Type B pancreatic cell (in vitro differentiated cells): ENCODE results near the gene IGSF3. TPM values are rescaled to one million over a fixed set of nuclear protein-coding genes. Genes with fewer than 3 reads are reported as not detected.

Experiments used
- DNase-seq: peaks from one replicate; pipeline ENCODE4 v3.0.0; 2021; ENCODE audit warnings: mixed read lengths; ENCODE audit not compliant: unreplicated experiment; ENCODE audit errors: extremely low spot score
- H3K27ac Mint-ChIP-seq: 2 replicates; pipeline ENCODE4 v1.8.0; 2021; ENCODE audit warnings: mild to moderate bottlenecking, mixed read lengths
- H3K27me3 Mint-ChIP-seq: 2 replicates; pipeline ENCODE4 v1.8.0; 2021; ENCODE audit warnings: mixed read lengths
- H3K36me3 Mint-ChIP-seq: 2 replicates; pipeline ENCODE4 v1.8.0; 2021; ENCODE audit warnings: mixed read lengths
- H3K4me1 Mint-ChIP-seq: one replicate; pipeline ENCODE4 v1.8.0; 2021; ENCODE audit warnings: mixed read lengths; ENCODE audit not compliant: unreplicated experiment
- H3K4me3 Mint-ChIP-seq: 2 replicates; pipeline ENCODE4 v1.8.0; 2021; ENCODE audit warnings: mild to moderate bottlenecking, mixed read lengths
- H3K9me3 Mint-ChIP-seq: 2 replicates; pipeline ENCODE4 v1.8.0; 2021; ENCODE audit warnings: mixed read lengths
- total RNA-seq: library from RNA; stranded (reverse); gene quantifications from 2 replicates; pipeline ENCODE4 v1.2.1, GENCODE V29; 2021; ENCODE audit warnings: low replicate concordance
- TF ChIP-seq, protein P1 (sequence below): fragments of 200-600 bp; sonication (generic); conservative IDR thresholded peaks from 2 replicates; pipeline ENCODE4 v1.5.0; 2021; ENCODE audit warnings: antibody characterized with exemption, mild to moderate bottlenecking

IGSF3 gene
- total RNA-seq, 1 donor from 2014 or later: 42.9 TPM

GRCh38 chr1:116674751-116675150 lies 7.2 kb upstream of the IGSF3 start:
- H3K36me3 Mint-ChIP-seq: no peaks in the 10 kb centered on the region
- no peaks in the 10 kb centered on the region for H3K9me3 Mint-ChIP-seq
- H3K27ac Mint-ChIP-seq: no peak overlapping the region
- no peaks in the 10 kb centered on the region for H3K27me3 Mint-ChIP-seq
- TF ChIP-seq, protein P1, sequence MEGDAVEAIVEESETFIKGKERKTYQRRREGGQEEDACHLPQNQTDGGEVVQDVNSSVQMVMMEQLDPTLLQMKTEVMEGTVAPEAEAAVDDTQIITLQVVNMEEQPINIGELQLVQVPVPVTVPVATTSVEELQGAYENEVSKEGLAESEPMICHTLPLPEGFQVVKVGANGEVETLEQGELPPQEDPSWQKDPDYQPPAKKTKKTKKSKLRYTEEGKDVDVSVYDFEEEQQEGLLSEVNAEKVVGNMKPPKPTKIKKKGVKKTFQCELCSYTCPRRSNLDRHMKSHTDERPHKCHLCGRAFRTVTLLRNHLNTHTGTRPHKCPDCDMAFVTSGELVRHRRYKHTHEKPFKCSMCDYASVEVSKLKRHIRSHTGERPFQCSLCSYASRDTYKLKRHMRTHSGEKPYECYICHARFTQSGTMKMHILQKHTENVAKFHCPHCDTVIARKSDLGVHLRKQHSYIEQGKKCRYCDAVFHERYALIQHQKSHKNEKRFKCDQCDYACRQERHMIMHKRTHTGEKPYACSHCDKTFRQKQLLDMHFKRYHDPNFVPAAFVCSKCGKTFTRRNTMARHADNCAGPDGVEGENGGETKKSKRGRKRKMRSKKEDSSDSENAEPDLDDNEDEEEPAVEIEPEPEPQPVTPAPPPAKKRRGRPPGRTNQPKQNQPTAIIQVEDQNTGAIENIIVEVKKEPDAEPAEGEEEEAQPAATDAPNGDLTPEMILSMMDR: no peak
- peaks cover 25% of the 10 kb centered on the region for H3K4me1 Mint-ChIP-seq
- H3K4me3 Mint-ChIP-seq: no peak overlapping the region
- DNase-seq: no peak

DNA sequence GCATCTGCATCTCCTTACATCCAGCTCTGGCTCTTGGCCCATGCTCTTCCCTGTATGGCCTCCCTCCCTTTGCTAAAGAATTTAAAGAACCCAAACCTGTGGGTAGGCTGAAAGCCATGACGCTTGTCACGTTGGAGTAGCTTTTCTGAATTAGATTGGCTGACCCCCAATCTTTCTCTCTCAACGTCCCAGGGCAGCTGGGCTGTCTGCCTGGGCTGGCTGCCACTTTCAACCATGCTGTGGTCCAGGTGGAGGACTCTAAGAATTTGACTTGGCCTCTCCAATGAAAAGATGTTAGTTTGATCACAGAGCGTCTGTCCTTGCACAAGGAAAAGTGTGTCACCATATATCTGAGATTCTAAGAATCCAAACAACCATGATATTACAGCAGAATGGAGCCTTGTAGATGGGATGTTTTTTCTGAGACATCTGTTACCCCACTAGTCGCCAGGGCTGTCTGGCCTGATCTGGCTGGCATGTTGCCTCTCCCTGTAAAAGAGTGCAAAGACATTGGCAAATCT lies 6.5 kb upstream of the IGSF3 start:
- Mint-ChIP-seq H3K36me3 (no peaks in the 10 kb centered on the region), H3K4me1 (peaks cover 20% of the 10 kb centered on the region), H3K27ac (no peak overlapping the region), H3K4me3 (no peak overlapping the region), H3K27me3 (no peaks in the 10 kb centered on the region), H3K9me3 (no peaks in the 10 kb centered on the region)
- DNase-seq: no peak
- TF ChIP-seq, protein P1: no peak

GRCh38 chr1:116671912-116672311 lies 4.4 kb upstream of the IGSF3 start:
- no peak for DNase-seq
- no peaks in the 10 kb centered on the region for H3K36me3 Mint-ChIP-seq
- H3K27me3 Mint-ChIP-seq: no peaks in the 10 kb centered on the region
- peaks cover 25% of the 10 kb centered on the region for H3K4me1 Mint-ChIP-seq
- TF ChIP-seq, protein P1: no peak
- H3K9me3 Mint-ChIP-seq: no peaks in the 10 kb centered on the region
- no peak overlapping the region for H3K4me3 Mint-ChIP-seq
- no peak overlapping the region for H3K27ac Mint-ChIP-seq

GRCh38 chr1:116671072-116671760 lies 3.7 kb upstream of the IGSF3 start:
- Mint-ChIP-seq H3K36me3 (peaks cover under 1% of the 10 kb centered on the region), H3K27me3 (peaks cover 2% of the 10 kb centered on the region), H3K4me3 (no peak overlapping the region), H3K4me1 (peaks cover 30% of the 10 kb centered on the region), H3K9me3 (no peaks in the 10 kb centered on the region), H3K27ac (no peak overlapping the region)
- DNase-seq: no peak
- TF ChIP-seq, protein P1: no peak

DNA sequence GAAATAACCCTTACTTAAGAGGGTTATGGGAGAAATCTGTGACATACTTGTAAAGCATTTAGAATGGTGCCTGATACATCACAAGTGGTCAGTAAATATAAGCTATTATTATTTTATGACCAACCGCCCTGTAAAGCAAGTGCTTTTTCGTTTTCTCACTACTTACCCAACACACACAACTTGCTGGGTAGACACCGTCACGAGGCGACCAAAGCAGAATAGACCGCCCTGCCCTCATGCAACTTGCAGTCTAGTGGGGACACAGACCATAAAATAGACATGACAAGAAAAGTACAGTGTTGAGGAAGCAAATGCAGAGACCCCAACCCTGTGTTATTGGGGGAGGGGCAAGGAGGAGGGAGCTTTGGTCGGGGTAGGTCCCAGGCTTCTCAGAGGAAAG lies 744 bp upstream of the IGSF3 start:
- H3K9me3 Mint-ChIP-seq: no peaks in the 10 kb centered on the region
- TF ChIP-seq, protein P1: no peak
- H3K36me3 Mint-ChIP-seq: peaks cover 12% of the 10 kb centered on the region
- peaks cover 5% of the 10 kb centered on the region for H3K27me3 Mint-ChIP-seq
- DNase-seq: no peak
- H3K4me1 Mint-ChIP-seq: peaks cover 42% of the 10 kb centered on the region
- H3K4me3 Mint-ChIP-seq: peak overlapping the region; percentile 85
- peak overlapping the region; percentile 41 for H3K27ac Mint-ChIP-seq
